DMS53 (cell line): Measurements from ENCODE around the gene UXS1.

ENCODE experiments used
- DNase-seq: peaks from one replicate; lab custom pipeline; 2025; lab: John Stamatoyannopoulos, UW

Gene UXS1

GRCh38 chr2:106109675-106110424 lies 84.3 kb downstream of the UXS1 start:
- DNase-seq: no peak

DNA sequence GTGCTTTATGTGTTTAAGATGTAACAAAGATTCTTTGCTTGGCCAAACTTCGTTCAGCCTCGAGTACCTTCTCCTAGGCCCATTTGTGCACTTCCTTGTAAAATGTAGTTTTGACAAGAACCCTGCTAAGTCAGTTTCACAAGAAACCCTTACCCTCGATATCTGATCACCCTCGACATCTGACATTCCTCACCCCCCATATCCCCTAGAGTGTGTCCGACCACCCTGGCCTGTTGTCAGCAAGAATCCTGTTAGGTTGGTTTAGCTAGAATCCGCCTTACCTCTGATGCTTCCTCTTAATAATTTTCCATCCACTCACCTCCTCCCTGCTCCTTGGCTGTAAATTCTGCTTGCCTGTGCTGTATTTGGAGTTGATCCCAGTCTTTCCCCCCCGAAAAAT lies 85.3 kb downstream of the UXS1 start:
- no peak for DNase-seq

- peak; percentile 49 for DNase-seq
Observed at GRCh38 chr2:106108351-106108750, 85.8 kb downstream of the UXS1 start.

DNA sequence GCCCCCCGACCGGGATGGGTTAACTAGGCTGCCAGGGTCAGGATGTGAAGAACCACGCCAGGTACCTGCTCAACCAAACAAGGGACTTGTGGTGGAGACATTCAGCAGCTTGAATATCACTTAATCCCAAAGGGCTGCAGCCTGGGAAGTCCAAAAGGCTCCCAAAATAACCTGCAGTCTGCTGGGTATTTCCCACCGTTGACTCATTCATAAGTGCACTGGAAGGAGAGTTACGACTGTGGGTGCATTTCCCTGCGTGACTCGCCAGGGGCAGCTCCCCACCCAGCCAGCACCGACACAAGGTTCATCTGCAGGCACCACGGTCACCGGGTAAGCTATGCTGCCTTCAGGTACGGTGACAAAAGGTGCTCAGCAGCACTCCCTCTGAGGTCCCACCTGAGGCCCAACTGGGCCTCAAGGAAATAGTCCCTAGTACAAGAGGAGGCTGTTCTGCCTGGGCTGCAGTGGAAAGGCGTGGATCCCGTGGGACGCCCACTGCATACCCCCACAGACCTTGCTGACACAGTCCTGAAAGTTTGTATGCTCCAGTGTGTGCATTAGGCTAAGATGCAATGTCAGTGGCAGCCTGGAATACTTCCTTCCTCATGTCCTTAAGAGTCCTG lies 86.5 kb downstream of the UXS1 start:
- DNase-seq: no peak

- no peak for DNase-seq
Observed at GRCh38 chr2:106106622-106107508, 87.2 kb downstream of the UXS1 start.

GRCh38 chr2:106105151-106105922 lies 88.8 kb downstream of the UXS1 start:
- no peak for DNase-seq

DNA sequence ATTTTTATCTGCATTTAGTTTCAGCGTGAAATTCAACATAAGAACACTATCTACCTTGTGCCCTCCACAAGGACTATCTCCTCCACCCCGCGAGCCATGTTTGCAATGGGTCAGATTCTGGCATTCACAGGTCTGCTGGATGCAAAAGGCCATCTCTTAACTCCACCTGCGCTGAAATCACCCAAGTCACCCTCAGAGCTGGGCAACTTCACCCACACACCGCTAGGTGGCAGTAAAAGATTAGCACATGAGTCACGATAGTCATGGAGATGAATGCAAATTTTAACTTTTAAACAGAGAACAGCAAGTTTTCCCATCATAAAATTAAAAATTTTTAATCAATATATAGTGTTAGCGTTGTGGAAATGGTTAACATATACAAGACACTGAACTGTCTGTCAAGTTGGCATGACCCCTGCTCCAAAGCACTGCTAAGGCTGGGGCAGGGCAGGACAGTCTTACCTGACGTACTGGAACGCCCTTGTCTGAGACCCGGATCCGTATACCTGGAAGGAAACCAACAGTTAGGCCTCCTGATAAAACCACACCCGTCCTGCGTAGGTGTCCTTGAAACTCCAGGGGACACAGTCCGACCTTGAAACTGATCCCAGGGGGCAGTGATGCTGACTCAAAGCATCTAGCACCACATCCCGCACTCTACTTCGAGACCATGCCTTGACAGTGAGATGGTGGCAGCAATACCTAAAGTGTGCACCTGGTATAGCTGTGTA lies 89.6 kb downstream of the UXS1 start:
- DNase-seq: peak; percentile 87

- DNase-seq: no peak
Observed at GRCh38 chr2:106099691-106100090, 94.4 kb downstream of the UXS1 start.

- no peak for DNase-seq
Observed at GRCh38 chr2:106098664-106099063, 95.4 kb downstream of the UXS1 start.

DNA sequence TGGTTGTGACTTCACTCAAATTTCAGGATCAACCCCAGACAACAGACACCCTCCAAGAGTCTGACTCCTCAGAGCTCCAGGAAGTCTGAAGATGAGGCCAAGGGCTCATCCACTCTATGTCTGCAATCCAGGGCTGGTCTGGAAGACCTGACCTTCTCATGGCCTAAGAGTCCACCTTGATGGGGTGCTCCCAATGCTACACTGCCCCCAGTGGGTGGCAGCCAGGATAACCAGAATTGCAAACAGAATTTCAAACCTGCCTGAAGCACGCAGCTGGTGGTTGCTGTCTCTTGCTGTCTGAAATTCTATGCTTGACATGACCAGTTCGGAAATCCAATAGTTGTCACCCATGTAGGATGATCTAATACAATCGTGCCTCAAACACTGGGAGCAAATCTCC lies 96.0 kb downstream of the UXS1 start:
- peak; percentile 40 for DNase-seq

GRCh38 chr2:106097038-106098000 lies 96.8 kb downstream of the UXS1 start:
- no peak for DNase-seq

DNA sequence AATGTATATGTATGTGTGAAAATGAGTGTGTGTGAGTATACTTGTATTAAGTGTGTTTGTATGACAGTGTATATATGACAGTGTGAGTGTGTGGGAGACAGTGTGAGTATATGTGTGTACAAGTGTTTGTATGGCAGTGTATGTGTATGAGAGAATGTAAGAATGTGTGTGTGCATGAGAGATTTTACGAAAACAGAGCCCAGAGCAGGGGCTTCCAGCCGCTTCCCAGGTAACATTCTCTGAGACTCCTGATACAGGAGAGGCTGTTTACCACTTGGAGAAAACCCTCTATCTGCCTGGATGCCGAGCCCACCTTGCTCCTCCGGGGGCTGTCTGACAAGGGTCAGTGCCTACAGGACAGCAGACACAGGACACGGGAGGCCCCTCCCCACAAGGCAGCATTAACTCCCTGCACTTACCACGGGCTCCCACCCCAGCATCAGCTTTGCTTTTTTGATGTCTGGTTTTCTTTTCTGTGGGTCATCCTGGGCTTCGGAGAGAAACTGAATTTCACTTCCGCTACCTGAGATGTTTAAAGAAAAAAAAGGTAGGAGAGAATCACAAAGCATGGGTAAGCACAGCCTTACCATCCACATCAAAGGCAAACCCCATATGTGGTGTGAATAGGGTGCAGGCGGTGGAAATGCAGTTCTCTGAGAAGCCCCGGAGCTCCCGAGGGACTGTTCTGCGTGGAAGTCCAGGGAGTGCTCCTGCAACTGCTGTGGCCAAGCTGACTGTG lies 97.6 kb downstream of the UXS1 start:
- DNase-seq: no peak

DNA sequence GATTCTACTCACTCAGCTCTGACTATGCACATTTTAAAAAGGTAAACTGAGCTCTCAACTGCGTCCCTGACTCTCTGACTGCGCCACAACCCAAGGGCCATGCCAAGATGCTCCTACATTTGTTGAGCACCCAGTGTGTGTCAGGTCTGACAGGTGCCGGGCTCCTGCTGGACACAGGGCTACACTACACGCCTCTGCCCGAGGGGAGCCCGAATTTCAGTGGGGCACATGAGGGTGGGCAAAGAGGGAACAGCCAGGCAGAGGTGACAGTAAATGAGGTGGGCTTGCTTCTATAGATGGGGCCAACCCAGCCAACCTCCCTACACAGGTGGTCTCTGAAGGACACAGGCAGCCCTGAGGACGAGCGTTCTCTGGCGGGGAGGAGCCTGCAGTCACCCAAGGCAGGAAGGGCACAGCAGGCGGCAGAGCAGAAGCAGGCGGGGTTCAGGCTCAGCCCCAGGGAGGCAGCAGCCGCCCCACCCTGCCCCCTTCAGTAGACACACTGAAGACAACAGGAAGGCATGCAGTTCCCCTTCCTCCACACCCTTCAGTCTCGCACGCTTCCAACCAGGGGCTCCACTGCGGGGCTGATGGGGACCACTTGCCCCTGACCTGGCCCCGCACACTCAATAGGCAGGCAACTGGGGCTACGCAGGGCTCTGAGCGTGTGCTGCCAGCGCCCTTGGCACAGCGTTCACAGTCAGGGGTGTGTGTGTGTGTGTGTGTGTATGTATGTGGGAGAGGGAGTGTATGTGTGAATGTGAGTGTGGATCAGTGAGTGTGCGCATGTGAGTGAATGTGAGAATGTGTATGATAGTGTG lies 98.4 kb downstream of the UXS1 start:
- no peak for DNase-seq

GRCh38 chr2:106094131-106094841 lies 99.8 kb downstream of the UXS1 start:
- DNase-seq: no peak

DNA sequence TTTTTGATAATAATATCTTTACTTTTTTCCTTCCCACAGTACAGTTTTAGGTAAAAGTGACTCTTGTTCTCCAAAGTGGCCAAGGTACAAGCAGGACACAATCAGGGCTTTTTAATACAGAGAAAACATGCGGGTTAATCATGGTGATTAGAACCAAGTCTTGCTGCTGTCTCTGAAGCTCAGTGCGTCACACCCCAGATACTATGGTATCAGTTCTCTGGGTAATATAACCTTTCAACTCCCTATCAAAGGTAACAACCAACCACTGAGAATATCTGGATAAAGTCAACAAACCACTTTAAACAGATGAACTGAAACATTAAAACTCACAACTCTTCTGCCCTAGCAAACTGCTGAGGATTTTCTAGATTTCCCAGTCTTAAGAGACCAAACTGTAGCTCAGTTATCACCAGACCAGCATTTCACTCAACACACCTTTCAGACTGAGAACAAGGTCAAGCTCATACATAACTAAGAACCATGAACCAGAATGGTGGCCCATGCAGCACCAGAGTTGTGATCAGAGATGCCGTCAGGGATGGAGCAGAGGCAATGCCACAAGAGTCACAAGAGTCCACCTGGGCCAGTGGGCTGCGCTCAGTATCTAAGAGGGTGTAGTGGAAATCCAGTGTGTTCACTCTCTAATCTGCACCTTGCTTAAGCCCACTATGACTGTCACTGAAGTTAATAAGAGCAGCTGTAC lies 103.0 kb downstream of the UXS1 start:
- no peak for DNase-seq

DNA sequence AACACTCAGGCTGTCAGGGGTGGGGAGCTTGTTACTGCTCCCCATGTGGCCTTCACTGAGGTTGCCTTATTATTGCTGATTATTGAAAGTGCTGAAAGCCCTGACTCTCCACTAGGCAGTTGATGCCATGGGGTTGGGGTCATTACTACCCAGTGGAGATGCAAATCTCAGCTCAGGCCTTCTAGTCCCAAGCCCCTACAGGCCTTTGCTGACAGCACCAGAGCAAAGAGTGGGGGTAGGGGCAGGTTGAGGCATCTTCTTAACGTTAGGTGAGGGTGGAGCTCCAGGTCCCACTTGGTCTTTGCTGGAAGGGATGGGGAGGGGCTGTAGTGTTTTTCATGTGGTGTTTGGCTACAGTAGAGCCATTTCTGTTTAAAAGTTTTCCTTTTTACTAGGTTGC lies 104.5 kb downstream of the UXS1 start:
- no peak for DNase-seq
